Mononuclear cell (primary cell): ENCODE measurements around the gene ST7L. TPM values are rescaled to one million over a fixed set of nuclear protein-coding genes. Genes with fewer than 3 reads are reported as not detected.

Source experiments
- H3K27me3 ChIP-seq: 2 replicates; pipeline ENCODE4 v1.6.0; 2011; ENCODE audit warnings: low read length, control low read depth; ENCODE audit not compliant: insufficient read depth
- H3K4me1 ChIP-seq: 2 replicates; pipeline ENCODE4 v1.5.1; 2011; ENCODE audit warnings: mild to moderate bottlenecking, low read length, control low read depth; ENCODE audit not compliant: insufficient read depth
- H3K4me3 ChIP-seq: 2 replicates; pipeline ENCODE4 v1.5.1; 2011; ENCODE audit warnings: mild to moderate bottlenecking, low read length, moderate library complexity
- H3K9me3 ChIP-seq: 2 replicates; pipeline ENCODE4 v1.5.1; 2011; ENCODE audit warnings: low read depth, mild to moderate bottlenecking, control low read depth, low read length
- total RNA-seq: library from RNA; depleted of rRNA; stranded (reverse); fragments of >200 nt; gene quantifications from one replicate; pipeline ENCODE4 v1.2.3, GENCODE V29; 2012

ST7L gene
- total RNA-seq, 1 donor = 30.5 TPM

- Histone ChIP-seq H3K4me3 (no peak overlapping the region), H3K9me3 (peaks cover 15% of the 10 kb centered on the region), H3K27me3 (peaks cover 3% of the 10 kb centered on the region), H3K4me1 (no peaks in the 10 kb centered on the region)
Observed at GRCh38 chr1:112478314-112478713, 140.6 kb downstream of the ST7L start.

DNA sequence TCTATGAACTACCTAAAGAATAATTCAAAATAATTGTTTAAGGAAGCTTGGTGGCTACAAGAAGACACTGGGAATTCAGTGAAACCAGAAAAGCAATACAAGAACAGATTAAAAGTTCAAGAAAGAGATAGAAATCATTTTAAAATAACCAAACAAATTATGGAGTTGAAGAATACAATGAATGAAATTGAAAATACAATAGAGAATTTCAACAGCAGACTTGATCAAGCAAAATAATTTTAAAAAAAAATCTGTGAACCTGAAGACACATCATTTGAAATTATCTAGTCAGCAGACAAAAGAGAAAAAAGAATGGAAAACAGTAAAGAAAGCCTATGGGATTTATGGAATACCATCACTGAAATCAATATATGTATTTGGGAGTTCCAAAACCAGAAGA lies 141.4 kb downstream of the ST7L start:
- H3K4me3 ChIP-seq = no peak overlapping the region
- peaks cover 3% of the 10 kb centered on the region for H3K27me3 ChIP-seq
- no peaks in the 10 kb centered on the region for H3K4me1 ChIP-seq
- peaks cover 15% of the 10 kb centered on the region for H3K9me3 ChIP-seq

Other genes with a start within 250 kb of the ST7L start
- gene CTTNBP2NL, start 222.9 kb downstream of the ST7L start, total RNA-seq = 0.63 TPM
- 0.31 TPM for gene WNT2B, start 110.2 kb downstream of the ST7L start, total RNA-seq
- gene CAPZA1, start 691 bp upstream of the ST7L start, total RNA-seq = 248 TPM
- gene MOV10, start 55.5 kb upstream of the ST7L start, total RNA-seq = 27.2 TPM
- 60.4 TPM for gene RHOC, start 88.0 kb upstream of the ST7L start, total RNA-seq
- 0.63 TPM for gene PPM1J, start 96.2 kb upstream of the ST7L start, total RNA-seq